ENCODE data around the gene SMPD2.

Gene SMPD2

DNA sequence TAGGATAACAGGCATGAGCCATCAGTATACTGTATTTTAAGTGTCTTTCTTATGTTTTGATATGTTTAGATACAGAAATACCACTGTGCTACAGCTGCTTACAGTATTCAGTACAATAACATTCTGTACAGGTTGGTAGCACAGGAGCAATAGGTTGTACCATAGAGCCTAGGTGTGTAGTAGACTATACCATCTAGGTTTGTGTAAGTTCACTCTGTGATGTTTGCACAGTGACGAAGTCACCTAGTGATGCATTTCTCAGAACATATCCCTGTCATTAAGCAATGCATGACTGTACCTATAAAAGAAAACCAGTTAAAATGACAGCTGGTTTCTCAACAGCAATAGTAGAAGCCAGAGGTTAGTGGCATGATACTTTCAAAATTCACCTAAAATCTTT lies 45.5 kb downstream of the SMPD2 start:
- no peak for DNase-seq

DNA sequence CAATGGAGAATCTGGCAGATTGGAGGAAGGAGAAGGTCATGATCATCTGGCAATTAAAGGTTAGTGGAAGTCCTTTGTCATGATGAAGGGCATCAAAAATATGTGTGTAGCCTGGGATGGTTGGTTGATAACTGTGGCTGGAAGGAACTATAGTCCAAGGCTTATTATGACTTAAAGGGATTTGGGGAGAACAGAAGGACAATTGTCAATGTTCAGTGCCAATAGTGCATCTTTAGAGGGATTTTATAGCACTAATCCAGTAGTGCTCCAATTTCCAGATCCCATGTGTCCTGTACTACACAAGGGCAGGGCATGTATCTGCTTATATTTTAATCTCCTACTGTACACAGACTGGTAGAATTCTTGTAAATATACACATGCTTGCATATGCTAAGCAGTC lies 47.5 kb downstream of the SMPD2 start:
- DNase-seq, result no peak

- DNase-seq, result no peak
Measured at GRCh38 chr6:109490713-109491112, 50.2 kb downstream of the SMPD2 start.

GRCh38 chr6:109491207-109491938 lies 50.8 kb downstream of the SMPD2 start:
- DNase-seq, result no peak

Measured in NCI-H774 (cell line).